ENCODE data around the gene MPRIP. TPM values are rescaled to one million over a fixed set of nuclear protein-coding genes. Genes with fewer than 3 reads are reported as not detected.

The MPRIP gene
- total and polyA plus RNA-seq, 4 donors: 121 to 342 (median 175) TPM

GRCh38 chr17:17029938-17030337, 12.3 kb upstream of the MPRIP start:
- no peaks in the 10 kb centered on the region for H3K36me3 ChIP-seq (ENCODE audit: control insufficient read depth in 4 of 4, insufficient read depth in 4 of 4, low read length in 4 of 4)
- H3K27ac ChIP-seq (ENCODE audit: low read depth in 1 of 2, low read length in 1 of 2): no peak overlapping the region
- no peak for TF ChIP-seq CTCF (IDR thresholded peaks at IDR 0.05; ENCODE audit: control extremely low read depth, extremely low read depth)
- DNase-seq (no peak), ATAC-seq (ENCODE audit: insufficient read depth, low FRiP score) (no peak)
- WGBS, 2 donors: 84 to 86% methylated on average over 9 of the region's 9 CpGs
- H3K27me3 ChIP-seq (ENCODE audit: control insufficient read depth in 3 of 3, insufficient read depth in 3 of 3, low read length in 2 of 3): no peaks in the 10 kb centered on the region
- peaks cover 0 to 63% (median 20%) of the 10 kb centered on the region in 5 donors for H3K4me1 ChIP-seq (ENCODE audit: control insufficient read depth in 5 of 5, insufficient read depth in 5 of 5, low read length in 5 of 5)
- no peaks in the 10 kb centered on the region for H3K9me3 ChIP-seq (ENCODE audit: control insufficient read depth in 4 of 4, insufficient read depth in 3 of 4, low read length in 3 of 4)
- no peak overlapping the region for H3K9ac ChIP-seq (ENCODE audit: insufficient read depth in 1 of 2, low read length in 2 of 2)
- no peak overlapping the region for H3K4me3 ChIP-seq

- no peaks in the 10 kb centered on the region for H3K9me3 ChIP-seq (ENCODE audit: control insufficient read depth in 4 of 4, insufficient read depth in 3 of 4, low read length in 3 of 4)
- 65 to 85% methylated on average over 12 of the region's 12 CpGs for WGBS, 2 donors
- H3K27ac ChIP-seq (ENCODE audit: low read depth in 1 of 2, low read length in 1 of 2): no peak overlapping the region
- no peak for TF ChIP-seq CTCF (IDR thresholded peaks at IDR 0.05; ENCODE audit: control extremely low read depth, extremely low read depth)
- no peaks in the 10 kb centered on the region for H3K27me3 ChIP-seq (ENCODE audit: control insufficient read depth in 3 of 3, insufficient read depth in 3 of 3, low read length in 2 of 3)
- no peak overlapping the region for H3K4me3 ChIP-seq
- H3K4me1 ChIP-seq (ENCODE audit: control insufficient read depth in 5 of 5, insufficient read depth in 5 of 5, low read length in 5 of 5): peaks cover 0 to 58% (median 20%) of the 10 kb centered on the region in 5 donors
- H3K36me3 ChIP-seq (ENCODE audit: control insufficient read depth in 4 of 4, insufficient read depth in 4 of 4, low read length in 4 of 4): no peaks in the 10 kb centered on the region
- DNase-seq (peak; percentile 67 to 74 (median 71)), ATAC-seq (ENCODE audit: insufficient read depth, low FRiP score) (no peak)
- H3K9ac ChIP-seq (ENCODE audit: insufficient read depth in 1 of 2, low read length in 2 of 2): no peak overlapping the region
These were observed 11.6 kb upstream of the MPRIP start for GRCh38 chr17:17030515-17031211.

GRCh38 chr17:17032131-17032692, 10.0 kb upstream of the MPRIP start:
- WGBS, 2 donors: 47 to 72% methylated on average over 13 of the region's 13 CpGs
- Histone ChIP-seq H3K27ac (ENCODE audit: low read depth in 1 of 2, low read length in 1 of 2) (peak overlapping the region; percentile 73 to 75), H3K9me3 (ENCODE audit: control insufficient read depth in 4 of 4, insufficient read depth in 3 of 4, low read length in 3 of 4) (no peaks in the 10 kb centered on the region), H3K36me3 (ENCODE audit: control insufficient read depth in 4 of 4, insufficient read depth in 4 of 4, low read length in 4 of 4) (no peaks in the 10 kb centered on the region), H3K4me3 (no peak overlapping the region), H3K4me1 (ENCODE audit: control insufficient read depth in 5 of 5, insufficient read depth in 5 of 5, low read length in 5 of 5) (peaks cover 0 to 68% (median 19%) of the 10 kb centered on the region in 5 donors), H3K9ac (ENCODE audit: insufficient read depth in 1 of 2, low read length in 2 of 2) (peak overlapping the region in 1 of 2 donors; percentile 4), H3K27me3 (ENCODE audit: control insufficient read depth in 3 of 3, insufficient read depth in 3 of 3, low read length in 2 of 3) (no peaks in the 10 kb centered on the region)
- TF ChIP-seq CTCF (IDR thresholded peaks at IDR 0.05; ENCODE audit: control extremely low read depth, extremely low read depth): no peak
- DNase-seq (peak; percentile 90 to 91 (median 91)), ATAC-seq (ENCODE audit: insufficient read depth, low FRiP score) (peak; percentile 19)

All from lung (tissue), 12 donors.